OCI-LY1 (cell line): Measurements from ENCODE around the gene SGCD.

Experiments
- H2AFZ ChIP-seq: fragments of 200-600 bp; sonication (generic), shearing (Covaris generic); 2 replicates; pipeline ENCODE4 v1.6.0; 2014; ENCODE audit warnings: antibody characterized with exemption, mild to moderate bottlenecking, low read length
- H3F3A ChIP-seq: fragments of 200-600 bp; sonication (generic), shearing (Covaris generic); 2 replicates; pipeline ENCODE4 v1.6.0; 2014; ENCODE audit warnings: mild to moderate bottlenecking, antibody characterized with exemption, low read length, moderate library complexity; ENCODE audit not compliant: insufficient read depth
- H3K27ac ChIP-seq: fragments of 200-600 bp; sonication (generic); 2 replicates; pipeline ENCODE4 v1.5.1; 2014; ENCODE audit warnings: low read length, mixed run types, mild to moderate bottlenecking, low read depth; ENCODE audit not compliant: poor library complexity, severe bottlenecking
- H3K27me3 ChIP-seq: fragments of 200-600 bp; sonication (generic); 2 replicates; pipeline ENCODE4 v1.6.0; 2014; ENCODE audit warnings: antibody characterized with exemption, mild to moderate bottlenecking, low read length, moderate library complexity; ENCODE audit not compliant: insufficient read depth
- H3K36me3 ChIP-seq: fragments of 200-600 bp; sonication (generic); 2 replicates; pipeline ENCODE4 v1.6.1; 2014; ENCODE audit warnings: mild to moderate bottlenecking, antibody characterized with exemption, low read length, moderate library complexity, mixed read lengths; ENCODE audit not compliant: insufficient read depth
- H3K4me1 ChIP-seq: fragments of 200-600 bp; sonication (generic); 2 replicates; pipeline ENCODE4 v1.5.1; 2014; ENCODE audit warnings: mild to moderate bottlenecking, low read length, moderate library complexity; ENCODE audit not compliant: insufficient read depth, severe bottlenecking
- H3K4me2 ChIP-seq: fragments of 200-600 bp; sonication (generic), shearing (Covaris generic); 2 replicates; pipeline ENCODE4 v1.6.1; 2014; ENCODE audit warnings: low read length
- H3K4me3 ChIP-seq: fragments of 200-600 bp; sonication (generic); 2 replicates; pipeline ENCODE4 v1.5.1; 2014; ENCODE audit warnings: low read length, low read depth, mild to moderate bottlenecking, mixed read lengths; ENCODE audit not compliant: poor library complexity, severe bottlenecking
- H3K79me2 ChIP-seq: fragments of 200-600 bp; shearing (Covaris generic); 2 replicates; pipeline ENCODE4 v1.6.1; 2016; ENCODE audit warnings: mixed run types, low read length, mixed read lengths; ENCODE audit not compliant: insufficient read depth
- H3K9ac ChIP-seq: fragments of 200-600 bp; sonication (generic), shearing (Covaris generic); 2 replicates; pipeline ENCODE4 v1.6.1; 2014; ENCODE audit warnings: mild to moderate bottlenecking, low read length, mixed read lengths
- H3K9me2 ChIP-seq: fragments of 200-600 bp; sonication (generic), shearing (Covaris generic); 2 replicates; pipeline ENCODE4 v1.6.1; 2014; ENCODE audit warnings: low read depth, mild to moderate bottlenecking, low read length, mixed read lengths
- H3K9me3 ChIP-seq: fragments of 200-600 bp; shearing (Covaris generic); 2 replicates; pipeline ENCODE4 v1.6.1; 2014; ENCODE audit warnings: low read length, mixed read lengths
- H4K20me1 ChIP-seq: fragments of 200-600 bp; sonication (generic), shearing (Covaris generic); 2 replicates; pipeline ENCODE4 v1.6.0; 2016; ENCODE audit warnings: mild to moderate bottlenecking, low read length; ENCODE audit not compliant: insufficient read depth
- CTCF ChIP-seq: fragments of 200-600 bp; sonication (generic), shearing (Covaris generic); IDR thresholded peaks from 2 replicates; pipeline ENCODE4 v1.5.1; 2017; ENCODE audit warnings: mild to moderate bottlenecking, antibody characterized with exemption, low read length, moderate library complexity, mixed read lengths
- EZH2 ChIP-seq: fragments of 200-600 bp; sonication (generic), shearing (Covaris generic); IDR thresholded peaks from 2 replicates; pipeline ENCODE4 v1.8.0; 2017; ENCODE audit warnings: borderline replicate concordance, mixed run types, mild to moderate bottlenecking, antibody characterized with exemption, low read length, moderate library complexity, mixed read lengths

The SGCD gene

GRCh38 chr5:156434471-156434870 lies 107.5 kb downstream of the SGCD start:
- H3K79me2 ChIP-seq: no peaks in the 10 kb centered on the region
- H3K9me3 ChIP-seq: no peaks in the 10 kb centered on the region
- H3K36me3 ChIP-seq: no peaks in the 10 kb centered on the region
- H3K9me2 ChIP-seq: no peaks in the 10 kb centered on the region
- H3K27ac ChIP-seq: no peak overlapping the region
- H3K4me1 ChIP-seq: no peaks in the 10 kb centered on the region
- H2AFZ ChIP-seq: no peak overlapping the region
- no peaks in the 10 kb centered on the region for H3F3A ChIP-seq
- TF ChIP-seq EZH2: no peak
- TF ChIP-seq CTCF: no peak
- no peaks in the 10 kb centered on the region for H4K20me1 ChIP-seq
- no peak overlapping the region for H3K4me3 ChIP-seq
- no peaks in the 10 kb centered on the region for H3K27me3 ChIP-seq
- no peak overlapping the region for H3K4me2 ChIP-seq
- H3K9ac ChIP-seq: no peak overlapping the region

- H3K4me1 ChIP-seq: no peaks in the 10 kb centered on the region
- TF ChIP-seq EZH2: no peak
- no peak for TF ChIP-seq CTCF
- H2AFZ ChIP-seq: no peak overlapping the region
- H3K79me2 ChIP-seq: no peaks in the 10 kb centered on the region
- H3K27me3 ChIP-seq: no peaks in the 10 kb centered on the region
- H3K36me3 ChIP-seq: no peaks in the 10 kb centered on the region
- no peaks in the 10 kb centered on the region for H3K9me3 ChIP-seq
- no peaks in the 10 kb centered on the region for H4K20me1 ChIP-seq
- H3K27ac ChIP-seq: no peak overlapping the region
- no peak overlapping the region for H3K4me2 ChIP-seq
- H3K9me2 ChIP-seq: no peaks in the 10 kb centered on the region
- no peaks in the 10 kb centered on the region for H3F3A ChIP-seq
- no peak overlapping the region for H3K9ac ChIP-seq
- H3K4me3 ChIP-seq: no peak overlapping the region
These were observed 108.1 kb downstream of the SGCD start for GRCh38 chr5:156435101-156435500.

GRCh38 chr5:156438076-156438475 lies 111.1 kb downstream of the SGCD start:
- no peaks in the 10 kb centered on the region for H3K27me3 ChIP-seq
- no peaks in the 10 kb centered on the region for H3K36me3 ChIP-seq
- no peak overlapping the region for H3K4me3 ChIP-seq

More at GRCh38 chr5:156438076-156438475, 111.1 kb downstream of the SGCD start:
- no peaks in the 10 kb centered on the region for H3K9me2 ChIP-seq
- H3K9me3 ChIP-seq: no peaks in the 10 kb centered on the region
- no peak overlapping the region for H3K27ac ChIP-seq
- TF ChIP-seq CTCF (no peak), EZH2 (no peak)
- no peaks in the 10 kb centered on the region for H3K79me2 ChIP-seq
- H4K20me1 ChIP-seq: no peaks in the 10 kb centered on the region
- H3F3A ChIP-seq: no peaks in the 10 kb centered on the region
- no peak overlapping the region for H3K9ac ChIP-seq
- H3K4me2 ChIP-seq: no peak overlapping the region
- H3K4me1 ChIP-seq: no peaks in the 10 kb centered on the region
- H2AFZ ChIP-seq: no peak overlapping the region
